Stimulated activated CD8-positive, alpha-beta memory T cell treated with anti-CD3 and anti-CD28 coated beads, Interleukin-12 subunit alpha, Interleukin-12 subunit beta, amount 100 ng/mL, for 24 hours (primary cell): ENCODE data around the gene DTNA.
"Not testable (repeated sequence)": the region's sequence is repeated elsewhere in the genome, so short reads cannot be mapped to it uniquely, and the experiment has no call there.

Source experiments
- DNase-seq: peaks from one replicate; pipeline ENCODE4 v3.0.0-alpha.2; 2020; ENCODE audit errors: extremely low read depth

DTNA gene

DNA sequence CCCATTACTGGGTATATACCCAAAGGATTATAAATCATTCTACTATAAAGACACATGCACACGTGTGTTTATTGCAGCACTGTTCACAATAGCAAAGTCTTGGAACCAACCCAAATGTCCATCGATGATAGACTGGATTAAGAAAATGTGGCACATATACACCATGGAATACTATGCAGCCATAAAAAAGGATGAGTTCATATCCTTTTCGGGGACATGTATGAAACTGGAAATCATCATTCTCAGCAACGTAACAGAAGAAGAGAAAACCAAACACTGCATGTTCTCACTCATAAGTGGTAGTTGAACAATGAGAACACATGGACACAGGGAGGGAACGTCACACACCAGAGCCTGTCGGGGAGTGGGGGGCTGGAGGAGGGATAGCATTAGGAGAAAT lies 15.6 kb downstream of the DTNA start:
- not testable (repeated sequence) for DNase-seq

DNA sequence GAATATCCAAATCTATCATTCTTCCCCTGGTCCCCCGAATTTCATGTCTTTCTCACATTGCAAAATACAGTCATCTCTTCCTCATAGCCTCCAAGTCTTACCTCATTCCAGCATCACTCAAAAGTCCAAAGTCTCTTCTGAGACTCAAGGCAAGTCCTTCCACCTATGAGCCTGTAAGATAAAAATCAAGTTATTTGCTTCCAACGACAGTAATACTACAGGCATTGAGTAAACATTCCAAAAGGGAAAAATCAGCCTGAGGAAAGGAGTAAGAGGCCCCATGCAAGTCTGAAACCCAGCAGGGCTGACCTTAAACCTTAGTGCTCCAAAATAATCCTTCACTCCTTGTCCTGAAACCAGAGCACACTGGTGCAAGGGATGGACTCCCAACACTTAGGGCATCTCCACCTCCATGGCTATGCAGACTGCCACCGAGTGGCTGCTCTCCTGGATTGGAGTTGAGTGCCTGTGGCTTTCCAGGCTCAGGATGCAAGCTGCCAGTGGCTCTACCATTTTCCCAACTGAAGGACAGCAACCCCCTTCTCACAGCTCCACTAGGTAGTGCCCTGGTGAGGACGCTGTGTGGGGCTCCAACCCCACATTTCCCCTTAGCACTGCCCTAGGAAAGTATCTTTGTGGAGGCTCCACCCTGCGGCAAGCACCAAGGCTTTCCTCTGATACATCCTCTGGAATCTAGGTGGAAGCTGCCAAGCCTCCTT lies 16.3 kb downstream of the DTNA start:
- DNase-seq = no peak

DNA sequence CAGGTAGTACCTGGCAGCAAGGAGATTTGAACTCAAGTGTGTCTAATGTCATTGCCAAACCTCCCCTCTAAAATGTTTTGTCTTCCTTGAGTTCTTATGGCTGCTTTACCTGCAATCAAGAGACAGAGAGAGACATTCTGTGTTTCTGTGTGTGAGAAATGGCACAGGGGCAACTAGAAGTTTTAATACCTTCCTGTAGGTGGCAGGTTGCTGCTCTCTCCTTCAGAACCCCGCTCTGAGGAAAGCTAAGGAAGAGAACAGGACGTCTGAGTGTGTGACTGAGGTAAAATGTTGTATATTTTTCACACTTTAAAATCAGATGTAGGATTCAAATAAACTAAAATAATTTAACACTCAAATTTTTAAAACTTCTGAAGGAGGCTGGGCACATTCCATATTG lies 19.2 kb downstream of the DTNA start:
- DNase-seq = no peak

DNA sequence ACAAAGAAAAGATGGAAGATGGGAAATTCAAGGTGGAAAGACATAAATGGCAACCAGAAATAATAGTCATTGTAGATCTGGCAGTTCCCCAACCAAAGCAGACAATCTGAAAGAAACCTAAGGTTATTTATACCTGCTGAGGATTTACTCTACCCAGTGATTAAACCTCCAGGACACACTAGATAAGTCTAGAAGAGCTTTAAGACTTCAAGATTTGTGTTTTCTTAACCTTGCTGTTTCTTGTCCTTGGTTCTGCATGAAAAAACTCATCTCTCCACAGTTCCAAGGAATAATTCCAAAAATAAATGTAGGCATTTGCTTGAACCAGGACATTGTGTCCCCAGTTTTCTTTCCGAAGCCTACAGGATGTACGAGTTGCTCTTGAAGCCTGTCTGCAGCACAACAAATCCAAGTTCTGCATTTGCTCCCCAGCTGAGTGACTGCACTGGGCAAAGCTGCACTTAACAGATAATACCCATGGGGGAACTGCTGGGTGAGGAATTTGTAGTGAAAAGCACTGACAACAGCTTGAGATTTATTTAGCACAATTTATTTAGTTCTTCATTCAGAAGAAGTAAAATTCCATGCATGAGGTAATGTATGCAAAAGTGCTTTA lies 19.8 kb downstream of the DTNA start:
- DNase-seq = no peak

DNA sequence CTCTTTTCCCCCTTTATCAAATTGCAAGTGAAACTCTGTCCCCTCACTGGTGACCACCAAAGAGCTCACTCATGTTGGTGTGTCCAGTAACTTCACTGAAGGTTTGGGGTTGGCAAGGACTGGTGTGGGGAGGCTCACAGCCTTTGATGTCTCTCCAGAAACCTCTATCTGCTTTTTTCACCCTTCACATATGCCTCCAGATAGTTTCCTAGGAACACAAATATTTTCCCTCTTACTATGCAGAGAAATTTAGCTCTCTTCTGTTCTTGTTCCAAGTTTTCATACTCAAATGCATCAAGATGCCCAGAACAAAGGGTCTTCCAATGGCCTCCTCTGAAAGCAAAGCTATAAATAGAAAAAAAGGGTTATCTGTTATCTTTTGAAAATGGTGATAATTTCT lies 20.7 kb downstream of the DTNA start:
- DNase-seq = no peak

DNA sequence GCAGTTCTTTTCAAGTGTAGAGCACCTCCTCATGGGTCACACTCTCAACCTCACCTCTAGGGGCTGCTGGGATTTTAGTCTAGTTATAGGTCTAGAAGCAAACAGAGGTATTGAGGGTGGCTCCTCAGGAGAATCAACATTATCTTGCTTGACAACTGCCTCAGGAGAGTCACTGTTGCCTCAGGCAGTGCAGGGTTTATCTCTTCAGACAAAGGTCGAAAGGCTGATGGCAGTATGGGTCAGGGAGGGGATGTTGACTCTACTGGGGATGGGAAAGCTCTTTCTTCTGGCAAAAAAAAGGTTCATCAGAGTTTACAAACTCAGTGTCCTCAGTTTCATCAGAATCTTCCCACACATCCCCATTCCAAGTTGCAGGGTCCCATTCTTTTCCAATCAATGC lies 24.0 kb downstream of the DTNA start:
- no peak for DNase-seq

DNA sequence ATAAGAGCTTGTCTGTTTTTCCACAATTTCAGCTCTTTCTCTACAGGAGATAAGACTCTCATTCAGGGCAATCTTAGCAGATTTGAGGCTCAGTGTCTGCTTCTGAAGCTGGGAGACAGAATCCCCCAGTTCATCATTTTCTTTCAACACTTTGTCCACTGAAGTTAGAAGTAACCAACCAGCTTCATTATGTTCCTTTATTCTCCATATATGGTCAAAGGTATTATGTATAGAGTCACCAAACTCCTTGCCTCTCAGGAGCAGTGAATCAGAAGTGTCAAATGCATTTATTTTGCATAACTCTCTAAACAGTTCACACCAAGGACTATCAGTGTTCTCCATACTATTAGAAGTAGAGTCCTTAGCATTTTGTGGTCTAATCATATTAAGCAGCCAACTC lies 24.4 kb downstream of the DTNA start:
- not testable (repeated sequence) for DNase-seq

DNA sequence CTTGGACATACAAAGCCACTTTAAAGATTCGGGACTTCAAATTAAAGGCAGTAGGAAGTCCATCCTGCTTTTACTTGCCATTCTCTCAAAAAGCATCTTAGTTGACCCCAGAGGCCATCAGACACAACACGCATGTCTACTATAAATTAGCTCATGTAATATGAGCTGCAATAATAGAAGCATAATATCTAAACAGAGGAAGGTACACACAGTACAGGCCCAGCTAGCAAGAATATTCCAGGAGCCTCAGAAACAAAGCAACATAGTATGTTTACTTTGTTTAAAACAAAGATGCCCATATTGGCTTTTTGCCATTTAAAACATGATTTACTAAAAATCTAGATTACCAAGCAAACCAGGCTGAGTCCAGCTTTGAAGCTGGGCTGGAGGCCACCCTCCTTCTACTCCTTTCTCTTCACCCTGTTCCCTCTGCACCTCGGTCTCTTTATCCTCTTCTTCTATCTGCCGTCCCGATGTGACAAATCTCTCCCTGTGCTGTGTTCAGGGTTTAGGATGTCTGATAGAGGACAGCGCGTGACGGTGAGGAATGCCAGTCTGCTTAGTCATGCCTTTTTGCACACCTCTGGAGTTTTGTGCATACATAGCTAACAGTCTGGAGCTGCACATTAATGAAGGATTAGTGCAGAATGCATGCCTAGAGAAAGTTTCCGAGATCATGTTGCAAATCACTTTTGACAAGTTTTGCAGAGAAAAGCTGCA lies 28.2 kb downstream of the DTNA start:
- DNase-seq = no peak

DNA sequence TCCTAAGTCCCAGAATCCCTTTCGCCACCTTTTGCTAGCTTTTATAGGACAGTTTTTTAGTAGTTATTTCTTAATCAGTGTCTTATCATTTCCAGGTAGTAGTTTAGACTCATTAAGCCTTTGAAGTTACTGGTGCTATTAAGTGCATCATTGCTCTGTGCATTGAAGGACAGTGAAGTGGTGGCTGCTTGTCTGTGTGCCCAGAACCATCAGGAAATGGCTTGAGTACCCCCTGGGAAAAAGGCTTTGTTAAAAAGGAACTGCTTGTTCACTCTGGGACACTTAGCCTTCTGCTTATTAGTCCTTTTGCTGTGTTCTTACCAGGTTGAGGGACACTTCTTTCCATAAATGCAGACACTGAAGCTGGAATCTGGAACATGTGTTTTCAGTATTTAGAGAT lies 30.0 kb downstream of the DTNA start:
- DNase-seq = no peak

DNA sequence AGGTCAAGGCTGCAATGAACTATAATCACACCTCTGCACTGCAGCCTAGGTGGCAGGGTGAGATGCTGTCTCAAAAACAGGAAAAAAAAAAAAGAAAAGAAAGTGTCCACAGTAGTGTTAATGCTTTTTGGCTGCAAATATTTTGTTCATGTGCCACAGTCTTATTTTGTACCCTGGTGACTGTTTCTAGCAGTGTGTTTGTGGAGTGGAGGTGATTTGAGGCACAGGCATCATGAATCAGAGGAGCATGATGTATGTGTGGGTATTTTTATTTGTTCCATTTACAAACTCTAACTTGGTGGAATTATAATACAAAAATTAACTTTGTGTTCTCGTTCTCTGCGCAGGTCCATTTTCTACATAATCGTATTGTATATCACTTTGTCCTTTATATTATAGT lies 30.6 kb downstream of the DTNA start:
- no peak for DNase-seq

DNA sequence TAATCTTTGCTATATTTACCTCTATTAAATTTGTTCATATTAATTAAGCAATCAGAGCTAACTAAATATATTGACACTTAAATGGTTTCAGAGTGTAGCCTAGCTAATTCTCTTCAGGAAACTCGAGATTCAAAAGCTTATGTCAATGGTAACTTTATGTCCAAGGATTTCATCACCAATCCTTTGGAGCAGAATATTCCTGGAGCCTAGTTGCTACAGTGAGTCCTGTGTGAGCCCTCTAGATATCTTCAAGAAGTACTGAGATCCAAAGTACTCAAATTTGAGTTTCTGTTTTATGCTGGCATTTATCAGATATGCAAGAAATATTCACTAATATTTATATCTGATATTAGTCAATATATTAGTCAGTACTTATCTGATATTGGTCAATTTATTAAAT lies 31.3 kb downstream of the DTNA start:
- no peak for DNase-seq

DNA sequence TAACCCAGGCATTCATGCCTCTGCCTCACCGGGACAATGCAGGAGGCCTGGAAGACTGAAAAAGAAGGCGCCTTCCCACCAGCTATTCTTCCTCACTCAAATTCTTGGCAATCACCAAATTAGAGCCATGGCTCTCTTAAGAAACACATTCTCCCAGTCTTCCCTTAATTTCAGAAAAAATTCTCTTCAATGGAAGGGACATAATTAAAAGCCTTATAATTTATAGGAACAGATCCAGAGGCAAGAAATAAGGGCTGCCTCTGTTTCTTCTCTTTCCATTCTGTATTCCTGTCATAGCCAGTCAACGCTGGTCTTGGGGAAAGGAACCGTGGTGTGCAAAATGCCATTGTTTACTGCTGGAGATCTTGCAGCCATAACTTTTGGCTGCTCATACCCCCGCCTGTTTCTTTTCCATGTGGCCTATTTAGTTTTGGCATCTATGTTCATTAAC lies 32.8 kb downstream of the DTNA start:
- DNase-seq = no peak

DNA sequence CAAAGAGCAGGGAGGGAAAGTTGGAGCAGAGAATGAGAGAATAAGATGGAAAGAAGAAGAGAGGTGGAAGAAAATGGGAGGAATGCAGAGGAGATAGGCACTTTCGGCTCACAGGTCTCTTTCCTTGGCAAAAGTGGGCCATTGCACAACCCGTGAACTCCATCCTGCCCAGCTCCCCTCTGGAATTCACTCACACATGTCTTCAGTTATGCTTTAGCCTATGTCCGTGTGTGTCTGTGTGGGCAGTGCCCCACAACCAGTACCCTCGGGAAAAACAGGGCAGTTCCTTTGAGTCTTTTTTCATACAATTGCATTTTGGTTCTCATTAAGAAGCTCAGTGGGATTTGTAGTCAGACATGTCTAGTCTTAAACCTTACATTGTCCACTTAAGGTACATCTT lies 34.5 kb downstream of the DTNA start:
- DNase-seq = no peak

DNA sequence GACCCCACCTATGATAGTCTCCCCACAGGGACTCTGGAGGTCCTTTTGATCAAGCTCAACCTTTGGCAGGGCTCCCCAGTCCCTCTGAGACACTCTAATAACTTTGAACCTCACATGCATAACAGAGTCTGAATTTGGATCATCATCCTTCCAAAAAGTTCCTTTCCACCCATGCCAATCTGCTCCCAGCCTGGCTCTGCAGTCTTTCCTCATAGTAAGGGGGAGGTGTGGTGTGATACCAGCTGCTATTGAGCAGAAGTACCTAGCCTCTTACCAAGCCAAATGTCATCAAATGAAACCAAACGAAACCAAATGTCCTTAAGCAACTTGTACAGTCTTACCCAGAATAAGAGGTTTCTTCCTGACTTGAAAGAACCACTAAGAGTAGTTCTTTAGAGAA lies 36.5 kb downstream of the DTNA start:
- DNase-seq = no peak

DNA sequence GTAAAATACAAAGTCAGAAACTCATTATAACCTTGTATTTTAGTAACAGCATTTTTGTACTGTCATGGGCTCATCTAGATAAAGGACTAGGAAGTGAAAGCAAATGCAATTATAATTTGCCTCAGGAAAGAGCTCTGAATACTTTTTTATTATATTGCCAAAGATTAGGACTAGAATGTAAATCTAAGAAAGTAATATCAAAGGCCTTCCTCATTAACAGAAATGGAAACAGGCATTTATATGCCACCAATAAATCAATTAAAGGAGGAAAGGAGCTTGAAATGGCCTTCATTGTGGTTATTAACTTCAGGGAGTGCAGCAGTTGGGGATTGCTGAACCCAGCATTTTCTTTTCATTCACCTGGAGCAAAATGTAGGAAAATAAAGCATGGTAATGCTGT lies 39.6 kb downstream of the DTNA start:
- DNase-seq = no peak

DNA sequence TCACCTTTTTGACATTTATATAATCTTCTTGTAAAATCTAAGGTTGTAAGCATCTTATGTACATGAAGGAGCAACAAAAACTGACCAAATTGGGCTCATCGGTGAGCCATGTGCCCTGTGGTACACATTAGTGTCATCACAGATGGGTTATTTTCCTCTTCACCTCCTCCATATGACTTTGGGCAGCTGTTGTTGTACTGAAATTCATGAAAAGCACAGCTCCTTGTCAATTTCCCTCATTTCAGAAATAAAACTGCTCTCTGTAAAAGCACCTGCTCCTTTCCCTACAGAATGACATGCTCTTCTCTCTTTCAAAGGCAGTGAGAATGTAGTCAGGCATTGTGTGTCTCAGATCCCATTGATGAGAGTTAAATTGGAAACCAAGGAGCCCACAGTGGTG lies 42.0 kb downstream of the DTNA start:
- DNase-seq = no peak

DNA sequence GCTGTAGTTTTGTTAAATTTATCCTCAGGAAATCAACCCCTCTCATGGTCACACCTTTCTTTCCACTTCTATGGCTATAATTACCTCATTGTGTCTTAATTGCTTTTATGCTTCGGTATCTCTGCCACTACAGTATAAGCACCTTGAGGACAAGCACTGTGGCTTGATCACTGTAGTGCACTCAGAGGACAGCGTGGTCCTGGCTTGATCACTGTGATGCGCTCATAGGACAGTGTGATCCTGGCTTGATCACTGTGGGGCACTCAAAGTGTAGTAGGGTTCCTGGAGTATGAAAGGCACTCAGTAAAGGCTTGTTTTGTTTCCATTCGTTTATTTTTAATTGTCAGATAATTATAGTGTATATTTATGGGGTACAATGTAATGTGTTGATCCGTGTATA lies 44.2 kb downstream of the DTNA start:
- DNase-seq = no peak

DNA sequence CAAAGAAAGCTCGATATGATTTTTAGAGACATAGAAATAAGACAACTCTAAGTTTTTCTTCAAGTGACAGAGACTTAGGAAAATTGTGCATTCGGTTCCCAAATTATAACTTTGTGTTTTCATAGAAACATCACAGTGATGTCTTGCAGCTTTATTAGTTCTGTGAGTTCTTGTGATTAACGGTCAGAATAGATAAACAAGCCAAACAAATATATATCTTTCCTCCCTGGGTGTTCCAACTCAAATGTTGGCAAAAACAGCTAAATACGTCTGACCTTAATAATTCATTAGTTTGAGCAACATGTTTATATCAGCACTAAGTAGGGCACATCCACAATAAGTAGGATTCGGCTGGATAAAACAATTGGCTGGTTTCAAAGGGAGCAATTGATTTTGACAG lies 47.6 kb downstream of the DTNA start:
- no peak for DNase-seq

DNA sequence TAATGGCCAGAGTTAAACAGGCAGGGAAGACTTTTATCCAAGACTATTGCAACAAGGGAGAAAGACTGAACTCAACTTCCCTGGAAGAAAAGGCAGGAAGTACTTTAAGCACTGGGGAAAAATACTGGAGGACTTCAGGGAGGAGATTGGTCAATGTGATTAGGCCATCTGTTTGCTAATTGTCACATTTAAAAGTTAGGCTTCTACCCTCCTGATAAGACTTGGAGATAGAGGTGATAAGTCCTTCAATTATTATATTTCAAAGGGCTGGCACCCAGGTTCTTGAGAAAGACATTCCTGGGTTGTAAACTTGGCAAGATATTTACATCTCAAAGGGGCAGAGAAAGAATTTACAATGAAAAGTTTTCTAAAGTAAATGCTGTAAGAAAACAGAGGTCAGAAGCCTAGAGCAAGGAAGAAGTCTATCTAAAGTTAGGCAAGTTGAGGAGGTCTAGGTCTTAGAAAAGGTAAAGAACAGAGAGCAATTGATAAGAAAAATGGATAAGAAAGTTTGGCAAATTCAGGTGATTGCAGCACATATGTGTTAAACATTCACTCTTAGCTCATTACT lies 48.4 kb downstream of the DTNA start:
- DNase-seq = no peak

DNA sequence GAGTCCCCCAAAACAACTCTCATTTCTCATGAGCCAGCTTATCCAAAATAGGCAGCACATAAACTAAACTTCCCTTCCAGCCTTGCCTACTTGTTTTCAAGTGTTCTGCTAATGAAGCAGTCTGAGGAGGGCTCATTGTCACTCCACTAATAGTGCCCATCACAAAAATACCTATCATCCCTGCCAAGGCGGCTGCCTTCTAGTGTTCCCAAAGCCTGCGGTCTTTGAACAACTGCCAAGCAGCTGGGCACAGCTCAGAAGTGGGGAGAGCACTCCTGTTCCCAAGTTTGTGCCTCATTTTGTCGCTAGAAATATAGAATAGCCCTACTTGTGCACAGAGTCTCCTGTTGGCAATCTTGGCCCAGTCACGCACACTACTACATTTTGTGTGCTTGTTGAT lies 50.3 kb downstream of the DTNA start:
- DNase-seq = no peak

DNA sequence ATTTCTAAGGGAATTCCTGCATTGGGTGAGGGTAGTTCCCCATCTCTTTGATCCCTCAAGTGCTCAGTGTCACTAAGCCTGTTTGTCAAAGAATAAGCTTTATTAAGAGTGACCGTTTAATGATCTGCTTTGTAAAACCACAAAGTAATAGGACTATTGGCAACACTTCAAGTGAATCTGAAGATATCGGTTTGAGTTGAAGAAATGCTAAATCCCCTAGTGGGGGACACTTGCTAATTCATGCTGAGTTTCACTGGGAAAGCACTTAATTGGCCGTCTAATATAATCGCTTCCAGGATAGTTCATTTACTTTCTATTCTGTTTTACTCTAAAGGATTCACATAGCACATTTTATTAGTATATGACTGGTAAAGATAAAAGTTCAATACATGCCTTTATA lies 54.4 kb downstream of the DTNA start:
- no peak for DNase-seq

DNA sequence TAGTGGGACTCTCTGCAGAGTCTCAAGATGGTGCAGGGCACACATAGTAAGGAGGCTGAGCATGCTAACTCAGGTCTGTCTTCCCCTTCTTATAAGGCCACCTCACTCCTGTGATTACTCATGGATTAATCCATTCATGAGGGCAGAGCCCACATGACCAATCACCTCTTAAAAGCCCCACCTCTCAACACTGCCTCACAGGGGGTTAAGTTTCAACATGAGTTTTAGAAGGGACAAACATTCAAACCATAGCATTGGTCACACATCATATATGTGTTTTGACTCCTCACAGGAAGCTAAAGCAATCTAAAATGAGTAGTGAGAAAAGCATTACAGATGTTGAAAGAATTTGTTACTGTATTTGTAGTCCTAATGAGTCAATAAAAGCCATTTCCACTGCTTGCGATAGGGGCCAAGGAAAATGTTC lies 57.5 kb downstream of the DTNA start:
- no peak for DNase-seq

DNA sequence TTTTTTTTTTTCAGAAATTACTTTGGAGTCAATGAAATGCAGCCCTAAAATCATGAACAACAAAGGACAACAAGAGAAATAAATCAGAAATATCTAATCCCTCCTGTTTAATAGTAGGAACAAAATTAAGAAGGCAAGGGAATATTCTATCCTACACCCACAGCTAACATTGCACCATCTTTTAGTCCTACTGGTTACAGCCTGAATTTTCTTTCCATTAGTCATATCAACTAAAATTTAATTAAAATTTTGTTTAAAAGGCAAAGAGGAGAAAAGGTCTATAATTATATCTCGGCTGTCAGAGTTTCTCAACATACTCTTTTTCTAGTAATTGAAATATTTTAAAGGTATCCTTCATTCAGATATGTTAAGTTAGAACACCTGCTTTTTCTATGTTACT lies 61.9 kb downstream of the DTNA start:
- no peak for DNase-seq
